ENCODE measurements around the gene SNX4.
A peak's percentile ranks its signal among the peaks of the same experiment; 100 is the strongest.

SNX4 gene

DNA sequence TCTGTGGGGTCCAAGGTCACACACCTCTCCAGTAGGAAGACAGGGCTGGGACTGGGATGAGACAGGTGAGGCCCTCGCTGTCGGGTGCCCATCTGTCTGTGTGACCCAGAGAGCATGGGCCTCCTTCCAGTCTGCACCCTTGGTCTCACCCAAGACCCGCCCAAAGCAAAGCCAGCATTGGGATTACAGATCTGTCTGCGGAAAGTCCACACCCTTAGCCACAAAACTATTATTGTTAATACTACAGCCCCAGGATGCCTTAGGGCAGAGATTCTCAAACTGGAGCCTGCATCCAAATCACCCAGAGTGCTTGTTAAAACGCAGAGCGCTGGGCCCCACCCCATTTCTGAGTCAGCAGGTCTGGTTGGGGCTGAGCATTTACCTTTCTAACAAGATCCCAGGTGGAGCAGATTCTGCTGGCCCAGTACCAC, 86.4 kb downstream of the SNX4 start:
- Histone ChIP-seq H3K79me2 (ENCODE audit: control insufficient read depth, insufficient read depth, low read length, poor library complexity) (no peaks in the 10 kb centered on the region), H3K23ac (ENCODE audit: low read length) (no peak overlapping the region), H3K14ac (ENCODE audit: low read length) (no peak overlapping the region), H4K91ac (ENCODE audit: low read depth, low read length) (no peak overlapping the region), H2BK120ac (ENCODE audit: insufficient read depth, low read length, poor library complexity) (no peak overlapping the region), H4K8ac (ENCODE audit: low read depth, low read length) (no peak overlapping the region), H3K27me3 (ENCODE audit: insufficient read depth, low read length) (no peaks in the 10 kb centered on the region), H3K27ac (ENCODE audit: low read depth, low read length) (no peak overlapping the region), H4K12ac (ENCODE audit: low read depth, low read length) (no peak overlapping the region), H3K4me2 (ENCODE audit: low read length) (no peak overlapping the region), H2BK5ac (ENCODE audit: low read depth, low read length, poor library complexity) (no peak overlapping the region), H3K36me3 (ENCODE audit: control insufficient read depth in 1 of 2, insufficient read depth in 2 of 2, low read length in 2 of 2) (no peaks in the 10 kb centered on the region), H2BK12ac (ENCODE audit: low read length) (no peak overlapping the region), H3K18ac (ENCODE audit: low read length) (no peak overlapping the region), H2AK5ac (ENCODE audit: low read length) (no peak overlapping the region), H3K9ac (ENCODE audit: low read length) (no peak overlapping the region), H3K9me3 (ENCODE audit: insufficient read depth, low read depth, low read length) (no peaks in the 10 kb centered on the region), H2AFZ (ENCODE audit: insufficient read depth, low read length, poor library complexity) (no peak overlapping the region), H3K4ac (ENCODE audit: low read depth, low read length) (no peak overlapping the region), H3K4me1 (ENCODE audit: control insufficient read depth in 1 of 2, insufficient read depth in 2 of 2, low read length in 2 of 2) (peaks cover 12 to 21% of the 10 kb centered on the region in 2 experiments), H3K4me3 (ENCODE audit: low read depth, low read length) (no peak overlapping the region), H3K79me1 (ENCODE audit: low read length) (no peaks in the 10 kb centered on the region)
- DNase-seq = peak; percentile 62 to 63
- no CpG with 5 or more reads among the region's 6 CpGs for WGBS (ENCODE audit: extremely low coverage, insufficient coverage, insufficient read length)

DNA sequence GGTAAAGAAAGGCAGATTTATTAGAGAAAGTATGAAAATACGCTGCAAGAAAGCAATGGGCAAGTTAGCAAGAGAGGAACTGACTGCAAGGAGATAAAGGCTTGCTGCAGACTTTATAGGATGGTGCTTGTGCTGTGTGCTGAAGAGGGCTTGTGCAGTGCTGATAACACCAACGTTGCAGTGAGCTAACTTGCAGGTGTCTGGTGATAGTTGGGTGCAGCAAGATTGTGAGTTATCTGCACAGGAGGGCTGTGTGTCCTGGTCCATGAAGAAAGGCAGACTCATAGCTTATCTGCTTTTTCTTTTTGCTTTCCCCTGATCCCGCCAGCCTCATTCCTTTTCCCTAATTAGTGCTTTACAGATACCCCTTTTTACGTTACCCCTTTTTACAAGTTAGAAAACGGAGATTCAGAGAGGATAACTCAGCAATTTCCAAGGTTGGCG, 86.9 kb downstream of the SNX4 start:
- no peak overlapping the region for H3K14ac ChIP-seq (ENCODE audit: low read length)
- H3K4ac ChIP-seq (ENCODE audit: low read depth, low read length) = no peak overlapping the region
- H2AK5ac ChIP-seq (ENCODE audit: low read length) = no peak overlapping the region
- H3K27ac ChIP-seq (ENCODE audit: low read depth, low read length) = no peak overlapping the region
- DNase-seq = no peak
- H3K9me3 ChIP-seq (ENCODE audit: insufficient read depth, low read depth, low read length) = no peaks in the 10 kb centered on the region
- no peaks in the 10 kb centered on the region for H3K36me3 ChIP-seq (ENCODE audit: control insufficient read depth in 1 of 2, insufficient read depth in 2 of 2, low read length in 2 of 2)
- H3K4me1 ChIP-seq (ENCODE audit: control insufficient read depth in 1 of 2, insufficient read depth in 2 of 2, low read length in 2 of 2) = peaks cover 12 to 21% of the 10 kb centered on the region in 2 experiments
- H4K12ac ChIP-seq (ENCODE audit: low read depth, low read length) = no peak overlapping the region
- no peak overlapping the region for H2BK120ac ChIP-seq (ENCODE audit: insufficient read depth, low read length, poor library complexity)
- H3K4me2 ChIP-seq (ENCODE audit: low read length) = no peak overlapping the region
- no peak overlapping the region for H4K8ac ChIP-seq (ENCODE audit: low read depth, low read length)
- WGBS (ENCODE audit: extremely low coverage, insufficient coverage, insufficient read length) = no CpG with 5 or more reads among the region's 6 CpGs
- H3K9ac ChIP-seq (ENCODE audit: low read length) = no peak overlapping the region
- H3K79me1 ChIP-seq (ENCODE audit: low read length) = no peaks in the 10 kb centered on the region
- H3K4me3 ChIP-seq (ENCODE audit: low read depth, low read length) = no peak overlapping the region
- H4K91ac ChIP-seq (ENCODE audit: low read depth, low read length) = no peak overlapping the region
- H2AFZ ChIP-seq (ENCODE audit: insufficient read depth, low read length, poor library complexity) = no peak overlapping the region
- H3K23ac ChIP-seq (ENCODE audit: low read length) = no peak overlapping the region
- no peaks in the 10 kb centered on the region for H3K79me2 ChIP-seq (ENCODE audit: control insufficient read depth, insufficient read depth, low read length, poor library complexity)
- H2BK5ac ChIP-seq (ENCODE audit: low read depth, low read length, poor library complexity) = no peak overlapping the region
- no peak overlapping the region for H2BK12ac ChIP-seq (ENCODE audit: low read length)
- H3K27me3 ChIP-seq (ENCODE audit: insufficient read depth, low read length) = no peaks in the 10 kb centered on the region
- no peak overlapping the region for H3K18ac ChIP-seq (ENCODE audit: low read length)

DNA sequence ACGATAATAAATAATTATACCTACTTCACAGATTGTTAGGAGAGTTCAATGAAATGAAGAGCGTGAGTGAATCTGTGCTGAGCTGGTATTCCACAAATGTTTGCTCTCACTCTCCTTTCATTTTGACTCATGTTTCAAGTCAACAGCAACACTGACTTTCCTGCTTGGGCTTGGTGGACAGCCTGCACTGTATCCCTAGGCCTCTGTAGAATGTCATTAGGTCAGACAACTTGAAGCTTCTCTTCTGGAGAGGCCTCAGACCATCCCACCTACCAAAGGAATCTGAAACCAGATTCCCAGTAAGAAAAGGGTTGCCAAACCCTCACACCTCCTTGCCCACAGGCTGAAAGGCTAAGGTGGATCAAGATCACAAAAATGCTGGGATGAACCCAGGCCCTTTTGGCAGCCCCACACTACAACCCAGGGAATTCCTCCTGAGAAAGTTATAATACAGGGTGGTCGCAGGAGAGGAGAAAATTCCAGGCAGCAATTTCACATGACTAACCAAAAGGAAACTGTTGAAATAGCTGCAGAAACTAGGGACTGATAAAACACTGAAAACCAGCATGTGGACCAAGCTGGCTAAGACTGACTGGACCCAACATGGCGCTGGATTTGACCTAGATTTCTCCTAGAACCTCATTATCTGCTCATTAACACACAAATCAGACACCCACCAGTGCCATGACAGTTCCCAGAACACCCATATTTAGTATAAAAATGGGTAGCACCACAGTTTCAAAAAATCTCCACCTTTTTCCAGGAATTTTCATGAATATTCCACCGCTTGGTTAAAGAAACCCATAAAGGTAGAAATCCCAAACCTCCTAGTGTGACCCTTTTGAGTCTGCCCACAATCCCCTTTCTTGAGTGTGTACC, 87.9 kb downstream of the SNX4 start:
- Histone ChIP-seq H2AK5ac (ENCODE audit: low read length) (no peak overlapping the region), H3K18ac (ENCODE audit: low read length) (no peak overlapping the region), H4K12ac (ENCODE audit: low read depth, low read length) (no peak overlapping the region), H2BK12ac (ENCODE audit: low read length) (peak overlapping the region; percentile 36), H4K8ac (ENCODE audit: low read depth, low read length) (no peak overlapping the region), H4K91ac (ENCODE audit: low read depth, low read length) (no peak overlapping the region), H3K36me3 (ENCODE audit: control insufficient read depth in 1 of 2, insufficient read depth in 2 of 2, low read length in 2 of 2) (no peaks in the 10 kb centered on the region), H3K14ac (ENCODE audit: low read length) (no peak overlapping the region), H2BK120ac (ENCODE audit: insufficient read depth, low read length, poor library complexity) (no peak overlapping the region), H2BK5ac (ENCODE audit: low read depth, low read length, poor library complexity) (no peak overlapping the region), H3K79me1 (ENCODE audit: low read length) (no peaks in the 10 kb centered on the region), H2AFZ (ENCODE audit: insufficient read depth, low read length, poor library complexity) (no peak overlapping the region), H3K9ac (ENCODE audit: low read length) (no peak overlapping the region), H3K27ac (ENCODE audit: low read depth, low read length) (peak overlapping the region; percentile 27), H3K4me2 (ENCODE audit: low read length) (no peak overlapping the region), H3K4ac (ENCODE audit: low read depth, low read length) (no peak overlapping the region), H3K4me1 (ENCODE audit: control insufficient read depth in 1 of 2, insufficient read depth in 2 of 2, low read length in 2 of 2) (peaks cover 12 to 21% of the 10 kb centered on the region in 2 experiments), H3K4me3 (ENCODE audit: low read depth, low read length) (no peak overlapping the region), H3K9me3 (ENCODE audit: insufficient read depth, low read depth, low read length) (no peaks in the 10 kb centered on the region), H3K23ac (ENCODE audit: low read length) (no peak overlapping the region), H3K79me2 (ENCODE audit: control insufficient read depth, insufficient read depth, low read length, poor library complexity) (no peaks in the 10 kb centered on the region), H3K27me3 (ENCODE audit: insufficient read depth, low read length) (no peaks in the 10 kb centered on the region)
- WGBS (ENCODE audit: extremely low coverage, insufficient coverage, insufficient read length) = no CpG with 5 or more reads among the region's 5 CpGs
- peak; percentile 58 to 63 for DNase-seq

DNA sequence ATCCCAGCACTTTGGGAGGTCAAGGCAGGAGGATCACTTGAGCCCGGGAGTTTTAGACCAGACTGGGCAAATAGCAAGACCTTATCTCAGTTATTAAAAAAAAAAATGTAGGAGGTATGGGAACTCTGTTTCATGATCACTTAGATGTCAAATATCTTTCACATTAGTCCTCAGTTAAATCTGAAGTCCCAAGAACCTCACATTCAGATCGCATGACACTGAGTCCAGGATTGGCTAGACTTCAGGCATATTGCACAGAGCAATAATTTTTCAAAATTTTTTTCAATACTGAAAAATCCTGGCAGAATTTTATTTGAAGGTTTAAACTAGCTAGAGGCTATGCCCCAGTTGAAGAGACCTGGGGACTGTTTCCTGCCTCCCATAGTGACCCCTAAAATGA, 88.6 kb downstream of the SNX4 start:
- Histone ChIP-seq H2AFZ (ENCODE audit: insufficient read depth, low read length, poor library complexity) (no peak overlapping the region), H3K27ac (ENCODE audit: low read depth, low read length) (peak overlapping the region; percentile 27), H3K4me1 (ENCODE audit: control insufficient read depth in 1 of 2, insufficient read depth in 2 of 2, low read length in 2 of 2) (peaks cover 12 to 21% of the 10 kb centered on the region in 2 experiments), H3K18ac (ENCODE audit: low read length) (no peak overlapping the region), H4K12ac (ENCODE audit: low read depth, low read length) (no peak overlapping the region), H3K4me3 (ENCODE audit: low read depth, low read length) (no peak overlapping the region), H4K8ac (ENCODE audit: low read depth, low read length) (no peak overlapping the region), H4K91ac (ENCODE audit: low read depth, low read length) (no peak overlapping the region), H3K79me1 (ENCODE audit: low read length) (no peaks in the 10 kb centered on the region), H2BK12ac (ENCODE audit: low read length) (no peak overlapping the region), H3K27me3 (ENCODE audit: insufficient read depth, low read length) (no peaks in the 10 kb centered on the region), H3K23ac (ENCODE audit: low read length) (no peak overlapping the region), H3K79me2 (ENCODE audit: control insufficient read depth, insufficient read depth, low read length, poor library complexity) (no peaks in the 10 kb centered on the region), H3K9me3 (ENCODE audit: insufficient read depth, low read depth, low read length) (no peaks in the 10 kb centered on the region), H3K4ac (ENCODE audit: low read depth, low read length) (no peak overlapping the region), H2AK5ac (ENCODE audit: low read length) (no peak overlapping the region), H2BK120ac (ENCODE audit: insufficient read depth, low read length, poor library complexity) (no peak overlapping the region), H3K14ac (ENCODE audit: low read length) (no peak overlapping the region), H3K4me2 (ENCODE audit: low read length) (no peak overlapping the region), H3K36me3 (ENCODE audit: control insufficient read depth in 1 of 2, insufficient read depth in 2 of 2, low read length in 2 of 2) (no peaks in the 10 kb centered on the region), H3K9ac (ENCODE audit: low read length) (no peak overlapping the region), H2BK5ac (ENCODE audit: low read depth, low read length, poor library complexity) (no peak overlapping the region)
- peak; percentile 36 to 86 for DNase-seq
- no CpG with 5 or more reads among the region's 2 CpGs for WGBS (ENCODE audit: extremely low coverage, insufficient coverage, insufficient read length)

Measured in trophoblast cell (in vitro differentiated cells and primary cell).